DMS153 treated with DMSO at 0.1 percent for 48 hours (cell line): Measurements from ENCODE around the gene MFSD2A.
"Not testable (repeated sequence)": the region's sequence is repeated elsewhere in the genome, so short reads cannot be mapped to it uniquely, and the experiment has no call there.

Experiments
- DNase-seq: peaks from one replicate; lab custom pipeline; 2025; ENCODE audit not compliant: unreplicated experiment; lab: John Stamatoyannopoulos, UW

The MFSD2A gene

GRCh38 chr1:39965044-39965443, 10.1 kb downstream of the MFSD2A start:
- DNase-seq, result no peak

GRCh38 chr1:39969048-39969447, 14.1 kb downstream of the MFSD2A start:
- DNase-seq, result no peak

DNA sequence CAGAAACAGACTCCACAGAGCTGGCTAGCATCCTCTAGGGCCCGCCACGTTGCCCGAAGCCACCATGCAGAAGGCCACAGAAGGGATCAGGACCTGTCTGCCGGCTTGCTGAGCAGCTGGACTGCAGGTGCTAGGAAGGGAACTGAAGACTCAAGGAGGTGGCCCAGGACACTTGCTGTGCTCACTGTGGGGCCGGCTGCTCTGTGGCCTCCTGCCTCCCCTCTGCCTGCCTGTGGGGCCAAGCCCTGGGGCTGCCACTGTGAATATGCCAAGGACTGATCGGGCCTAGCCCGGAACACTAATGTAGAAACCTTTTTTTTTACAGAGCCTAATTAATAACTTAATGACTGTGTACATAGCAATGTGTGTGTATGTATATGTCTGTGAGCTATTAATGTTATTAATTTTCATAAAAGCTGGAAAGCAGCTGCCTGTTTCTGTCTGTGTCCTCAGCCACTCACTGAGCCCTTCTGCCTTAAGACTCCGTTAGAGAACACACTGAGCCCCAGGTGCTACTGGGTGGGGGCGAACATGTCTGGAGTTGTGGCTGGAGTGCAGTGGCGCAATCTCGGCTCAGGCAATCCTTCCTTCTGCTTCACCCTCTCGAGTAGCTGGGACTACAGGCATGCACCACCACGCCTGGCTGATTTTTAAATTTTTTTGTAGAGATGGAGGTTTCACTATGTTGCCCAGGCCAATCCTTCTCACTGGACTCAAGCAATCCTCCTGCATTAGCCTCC, 14.8 kb downstream of the MFSD2A start:
- no peak for DNase-seq

- peak; percentile 86 for DNase-seq
Measured at GRCh38 chr1:39970274-39970673, 15.3 kb downstream of the MFSD2A start.

GRCh38 chr1:39971138-39971537, 16.2 kb downstream of the MFSD2A start:
- no peak for DNase-seq

GRCh38 chr1:39973503-39974135, 18.7 kb downstream of the MFSD2A start:
- peak; percentile 97 for DNase-seq

- DNase-seq, result no peak
Measured at GRCh38 chr1:39976732-39977131, 21.8 kb downstream of the MFSD2A start.

DNA sequence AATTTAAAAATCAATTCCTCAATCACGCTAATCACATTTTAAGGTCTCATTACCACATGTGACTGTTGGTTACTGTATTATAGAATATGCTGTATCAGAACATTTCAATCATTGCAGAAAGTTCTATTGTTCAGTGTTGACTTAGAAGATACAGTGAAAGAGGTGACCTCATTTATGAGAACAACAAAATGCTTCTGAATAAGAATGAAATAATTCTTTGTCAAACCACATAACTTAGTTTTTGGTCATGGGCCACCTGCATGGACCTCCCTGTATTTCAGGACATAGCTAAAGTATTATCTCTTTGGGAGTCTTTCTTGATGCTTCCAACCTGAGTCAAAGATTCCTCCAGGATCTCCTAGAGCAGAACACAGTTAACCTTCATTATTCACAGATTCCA, 22.3 kb downstream of the MFSD2A start:
- DNase-seq, result no peak

DNA sequence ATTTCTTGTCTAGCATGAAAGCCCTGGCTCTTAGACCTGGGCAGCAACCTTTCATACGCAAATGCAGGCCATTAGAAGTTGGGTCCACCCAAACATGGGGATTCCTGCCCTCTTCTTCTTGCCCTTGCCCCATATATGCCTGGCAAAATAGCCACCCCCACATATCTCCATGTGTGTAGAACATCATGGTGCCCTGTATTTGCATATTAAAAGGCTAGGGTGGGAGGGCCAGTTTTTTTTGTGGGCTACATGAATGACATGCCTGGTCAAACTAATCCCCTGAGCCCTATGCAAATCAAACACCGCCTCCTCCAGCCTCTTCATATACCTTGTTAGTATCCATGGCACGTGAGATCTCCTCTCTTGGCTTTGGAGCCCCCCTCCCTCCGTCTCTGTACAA, 24.7 kb downstream of the MFSD2A start:
- no peak for DNase-seq

GRCh38 chr1:39980555-39981313, 25.8 kb downstream of the MFSD2A start:
- DNase-seq, result no peak

DNA sequence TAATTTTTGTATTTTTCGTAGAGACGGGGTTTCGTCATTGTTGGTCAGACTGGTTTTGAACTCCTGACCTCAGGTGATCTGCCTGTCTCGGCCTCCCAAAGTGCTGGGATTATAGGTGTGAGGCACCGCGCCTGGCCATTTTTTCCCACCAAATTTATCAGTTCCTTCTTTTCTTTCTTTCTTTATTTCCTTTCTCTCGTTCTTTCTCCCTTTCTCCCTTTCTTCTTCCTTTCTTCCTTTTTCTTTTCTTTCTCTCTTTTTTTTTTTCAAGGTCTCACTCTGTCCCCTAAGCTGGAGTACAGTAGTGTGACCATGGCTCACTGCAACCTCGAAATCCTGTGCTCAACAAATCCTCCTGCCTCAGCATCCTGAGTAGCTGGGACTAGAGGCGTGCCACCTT, 26.4 kb downstream of the MFSD2A start:
- DNase-seq, result no peak

DNA sequence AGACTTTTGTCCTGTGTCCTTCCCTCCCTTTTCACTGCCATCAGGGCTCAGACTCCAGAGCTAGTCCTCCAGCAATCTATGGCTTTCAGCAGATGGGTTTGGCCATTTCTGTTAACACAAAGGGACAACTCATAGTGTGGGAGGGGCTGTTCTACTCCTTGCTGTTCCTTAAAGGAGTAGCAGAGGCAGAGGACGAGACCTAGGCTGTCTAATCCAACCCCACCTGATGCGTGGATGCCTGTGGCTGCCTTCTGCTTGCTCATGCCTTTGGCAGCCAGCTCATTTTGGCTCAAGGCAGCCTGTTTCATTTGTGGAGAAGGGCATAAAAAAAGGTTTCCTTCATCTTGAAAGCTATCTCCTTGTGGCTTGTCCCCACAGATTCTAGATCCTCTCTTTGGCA, 27.0 kb downstream of the MFSD2A start:
- DNase-seq, result no peak

GRCh38 chr1:39984480-39984879, 29.5 kb downstream of the MFSD2A start:
- DNase-seq, result not testable (repeated sequence)

DNA sequence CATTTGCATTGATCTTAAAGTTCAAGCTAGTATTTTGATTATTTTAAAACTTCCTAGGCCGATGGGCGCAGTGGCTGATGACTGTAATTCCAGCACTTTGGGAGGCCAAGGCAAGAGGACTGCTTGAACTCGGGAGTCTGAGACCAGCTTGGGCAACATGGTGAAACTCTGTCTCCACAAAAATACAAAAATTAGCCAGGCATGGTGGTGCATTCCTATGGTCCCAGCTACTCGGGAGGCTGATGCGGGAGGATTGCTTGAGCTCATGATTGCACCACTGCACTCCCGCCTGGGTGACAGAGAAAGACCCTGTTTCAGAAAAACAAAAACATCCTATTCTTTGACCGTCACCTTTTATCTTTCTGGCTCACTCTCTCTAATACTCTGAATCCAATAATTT, 30.0 kb downstream of the MFSD2A start:
- no peak for DNase-seq

DNA sequence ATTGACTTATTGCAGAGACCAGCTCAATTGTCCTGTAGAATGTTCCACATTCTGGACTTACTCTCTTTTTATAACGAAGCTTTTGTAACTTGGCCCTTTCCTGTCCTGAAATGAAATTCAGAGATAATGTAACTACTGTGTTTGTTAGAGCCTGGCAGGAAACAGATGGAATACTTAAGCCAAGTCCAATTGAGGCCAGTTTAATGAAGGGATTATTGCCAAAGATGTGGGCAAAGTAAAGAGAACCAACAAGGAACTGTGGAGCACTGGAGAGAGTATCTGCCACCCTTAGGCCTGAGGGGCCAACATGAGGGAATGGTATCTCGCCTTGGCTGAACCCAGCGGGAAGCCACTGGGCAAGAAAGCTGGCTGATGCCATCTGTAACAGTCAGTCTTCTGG, 32.9 kb downstream of the MFSD2A start:
- no peak for DNase-seq

DNA sequence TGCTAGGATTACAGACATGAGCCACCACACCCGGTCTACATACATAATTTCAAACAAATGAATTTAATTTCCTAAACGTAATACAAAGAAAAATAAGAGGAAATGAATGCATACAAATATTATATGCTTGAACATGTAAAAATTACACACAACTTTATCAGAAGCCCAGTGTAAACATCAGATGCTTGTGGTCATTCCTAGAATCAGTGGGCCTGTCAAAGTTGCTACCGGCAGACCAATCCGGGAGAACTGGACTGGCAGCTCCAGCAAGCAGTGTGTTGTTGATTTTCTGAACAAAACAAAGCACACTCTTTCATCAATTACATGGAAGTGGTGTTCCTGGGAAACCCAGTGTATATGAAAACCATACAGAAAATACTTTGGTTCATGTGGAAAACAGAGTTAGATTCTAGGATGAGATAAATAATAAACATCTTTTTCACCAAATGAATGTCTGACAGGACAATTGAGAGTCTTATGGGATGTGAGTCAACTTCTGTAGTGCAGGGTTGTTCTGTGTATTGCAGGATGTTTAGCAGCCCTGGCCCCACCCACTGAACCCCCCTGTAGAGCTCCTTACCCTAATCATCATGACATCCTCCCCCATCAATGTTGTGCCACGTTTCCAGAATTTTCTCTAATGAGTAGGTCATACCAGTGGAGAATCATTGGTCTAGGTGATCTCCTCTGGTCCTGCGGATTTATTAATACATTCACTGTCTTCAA, 33.8 kb downstream of the MFSD2A start:
- DNase-seq, result no peak

- no peak for DNase-seq
Measured at GRCh38 chr1:39990428-39990827, 35.5 kb downstream of the MFSD2A start.

DNA sequence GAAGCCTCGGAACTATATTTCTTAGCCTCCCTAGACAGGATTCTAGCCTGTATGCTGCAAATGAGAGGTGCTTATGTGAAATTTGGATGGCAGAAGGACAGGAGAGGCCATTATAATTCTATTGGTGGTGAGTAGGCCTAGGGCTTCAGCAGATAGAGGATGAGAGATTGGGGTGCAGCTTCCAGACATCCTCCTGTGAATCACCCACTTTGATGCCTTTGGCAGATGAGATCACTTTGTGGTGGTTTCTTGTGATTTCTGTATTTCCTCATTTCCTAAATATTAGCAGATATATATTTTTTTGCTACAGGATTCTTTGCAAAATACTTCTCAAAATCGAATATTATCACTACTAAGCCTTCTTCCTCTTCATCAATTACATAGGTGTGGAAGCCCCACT, 37.3 kb downstream of the MFSD2A start:
- DNase-seq, result no peak

GRCh38 chr1:39992888-39993287, 37.9 kb downstream of the MFSD2A start:
- no peak for DNase-seq

GRCh38 chr1:39995973-39996393, 41.0 kb downstream of the MFSD2A start:
- no peak for DNase-seq

- no peak for DNase-seq
Measured at GRCh38 chr1:39996396-39997004, 41.6 kb downstream of the MFSD2A start.
